ENCODE data around the gene GALNT8. TPM values are rescaled to one million over a fixed set of nuclear protein-coding genes. Genes with fewer than 3 reads are reported as not detected.

Gene GALNT8, protein sequence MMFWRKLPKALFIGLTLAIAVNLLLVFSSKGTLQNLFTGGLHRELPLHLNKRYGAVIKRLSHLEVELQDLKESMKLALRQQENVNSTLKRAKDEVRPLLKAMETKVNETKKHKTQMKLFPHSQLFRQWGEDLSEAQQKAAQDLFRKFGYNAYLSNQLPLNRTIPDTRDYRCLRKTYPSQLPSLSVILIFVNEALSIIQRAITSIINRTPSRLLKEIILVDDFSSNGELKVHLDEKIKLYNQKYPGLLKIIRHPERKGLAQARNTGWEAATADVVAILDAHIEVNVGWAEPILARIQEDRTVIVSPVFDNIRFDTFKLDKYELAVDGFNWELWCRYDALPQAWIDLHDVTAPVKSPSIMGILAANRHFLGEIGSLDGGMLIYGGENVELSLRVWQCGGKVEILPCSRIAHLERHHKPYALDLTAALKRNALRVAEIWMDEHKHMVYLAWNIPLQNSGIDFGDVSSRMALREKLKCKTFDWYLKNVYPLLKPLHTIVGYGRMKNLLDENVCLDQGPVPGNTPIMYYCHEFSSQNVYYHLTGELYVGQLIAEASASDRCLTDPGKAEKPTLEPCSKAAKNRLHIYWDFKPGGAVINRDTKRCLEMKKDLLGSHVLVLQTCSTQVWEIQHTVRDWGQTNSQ
- total RNA-seq (2014; rRNA removed), result not detected in 2 replicates
- Bru-seq, nascent RNA, result percentile 5 among the genes with signal in this experiment
- BruChase-seq, experiment 1, labeled RNA remaining after a 6-hour chase, result percentile 21 among the genes with signal in this experiment
- BruChase-seq, experiment 2, labeled RNA remaining after a 2-hour chase, result percentile 16 among the genes with signal in this experiment
- long read RNA-seq, result 0 reads

DNA sequence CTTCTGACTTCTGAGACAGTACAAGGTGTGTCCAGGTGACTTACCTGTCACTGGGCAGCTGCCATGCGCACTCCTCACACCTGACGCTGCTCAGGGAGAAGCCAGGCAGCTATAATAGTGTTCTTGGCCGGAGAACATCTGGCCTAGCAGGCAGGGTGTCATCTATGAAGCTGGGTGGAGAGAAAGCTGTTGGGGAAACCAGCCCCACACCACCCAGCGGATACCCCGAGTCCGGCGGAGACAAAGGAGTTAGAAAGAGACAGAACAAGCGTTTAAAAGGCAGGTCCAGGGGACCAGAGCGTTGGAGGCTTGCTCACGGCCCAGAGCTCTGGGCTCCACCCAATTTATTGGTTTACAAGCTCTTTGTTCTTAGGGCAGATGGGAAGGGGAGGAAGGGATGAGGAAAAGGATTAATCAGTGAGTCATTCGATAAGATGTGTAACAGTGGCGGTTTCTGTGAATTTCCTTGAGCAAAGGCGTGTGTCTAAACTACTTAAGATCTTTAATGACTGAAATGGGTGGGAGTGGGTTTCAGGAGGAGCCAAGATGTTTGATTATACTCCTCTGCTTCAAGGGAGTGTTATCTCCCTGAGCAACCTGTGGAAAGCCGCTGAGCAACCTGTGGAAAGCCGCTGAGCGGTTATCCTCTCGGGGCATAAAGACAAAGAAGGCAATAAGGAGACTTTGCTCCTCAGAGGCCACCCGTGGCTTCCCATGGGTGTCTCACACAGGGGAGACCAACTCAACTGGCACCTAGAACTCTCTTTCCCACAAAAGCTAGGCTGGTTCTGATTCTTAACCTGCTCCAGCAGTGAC lies at the start of gene GALNT8:
TSS of gene GALNT8 (plus strand) at position 580 of the 816 bp plus-strand sequence. CDS start 278 bp downstream, outside the sequence.
- Histone ChIP-seq H3K9me2 (replicated peaks; ENCODE audit: low read length) (no peaks in the 10 kb centered on the region), H3K4me2 (ENCODE audit: low read length) (no peak within 1 kb of the TSS), H3K36me3 (ENCODE audit: low read depth, low read length) (no peaks in the 10 kb centered on the region), H3K27ac (ENCODE audit: low read length) (no peak within 1 kb of the TSS), H3K27me3 (ENCODE audit: low read length) (peaks cover 18% of the 10 kb centered on the region), H4K20me1 (ENCODE audit: low read length) (no peaks in the 10 kb centered on the region), H3K79me2 (ENCODE audit: low read length) (no peaks in the 10 kb centered on the region), H3K4me1 (ENCODE audit: insufficient read depth, low read length) (no peaks in the 10 kb centered on the region), H3K4me3 (ENCODE audit: low read length) (no peak within 1 kb of the TSS), H3K9ac (ENCODE audit: low read length) (no peak within 1 kb of the TSS), H2AFZ (ENCODE audit: low read length) (no peak within 1 kb of the TSS), H3K9me3 (ENCODE audit: low read length) (no peaks in the 10 kb centered on the region), H3F3A (ENCODE audit: low read length, unreplicated experiment) (no peaks in the 10 kb centered on the region)
- CTCF ChIA-PET, result interaction anchor here (0.6 kb wide), 1 partner anchor 364 kb away, joined by 11 read pairs; no protein-coding TSS in a partner anchor
- ATAC-seq (no peak), DNase-seq (peak; percentile 9)
- POLR2A ChIA-PET (ENCODE audit: unreplicated experiment), result no interaction called here
- TF ChIP-seq, protein P1, sequence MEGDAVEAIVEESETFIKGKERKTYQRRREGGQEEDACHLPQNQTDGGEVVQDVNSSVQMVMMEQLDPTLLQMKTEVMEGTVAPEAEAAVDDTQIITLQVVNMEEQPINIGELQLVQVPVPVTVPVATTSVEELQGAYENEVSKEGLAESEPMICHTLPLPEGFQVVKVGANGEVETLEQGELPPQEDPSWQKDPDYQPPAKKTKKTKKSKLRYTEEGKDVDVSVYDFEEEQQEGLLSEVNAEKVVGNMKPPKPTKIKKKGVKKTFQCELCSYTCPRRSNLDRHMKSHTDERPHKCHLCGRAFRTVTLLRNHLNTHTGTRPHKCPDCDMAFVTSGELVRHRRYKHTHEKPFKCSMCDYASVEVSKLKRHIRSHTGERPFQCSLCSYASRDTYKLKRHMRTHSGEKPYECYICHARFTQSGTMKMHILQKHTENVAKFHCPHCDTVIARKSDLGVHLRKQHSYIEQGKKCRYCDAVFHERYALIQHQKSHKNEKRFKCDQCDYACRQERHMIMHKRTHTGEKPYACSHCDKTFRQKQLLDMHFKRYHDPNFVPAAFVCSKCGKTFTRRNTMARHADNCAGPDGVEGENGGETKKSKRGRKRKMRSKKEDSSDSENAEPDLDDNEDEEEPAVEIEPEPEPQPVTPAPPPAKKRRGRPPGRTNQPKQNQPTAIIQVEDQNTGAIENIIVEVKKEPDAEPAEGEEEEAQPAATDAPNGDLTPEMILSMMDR (conservative IDR thresholded peaks at IDR 0.05; ENCODE audit: low read depth, low read length), result no peak
- no peak for TF ChIP-seq EZH2 (IDR thresholded peaks at IDR 0.05; ENCODE audit: low read length, unreplicated experiment)
- TF ChIP-seq EZH2phosphoT487 (IDR thresholded peaks at IDR 0.05; ENCODE audit: borderline replicate concordance, low read length), result no peak
- no TSS peak for BruUV-seq (replicated peaks)
- intact Hi-C loops (cut with micrococcal nuclease), result no loop called here

DNA sequence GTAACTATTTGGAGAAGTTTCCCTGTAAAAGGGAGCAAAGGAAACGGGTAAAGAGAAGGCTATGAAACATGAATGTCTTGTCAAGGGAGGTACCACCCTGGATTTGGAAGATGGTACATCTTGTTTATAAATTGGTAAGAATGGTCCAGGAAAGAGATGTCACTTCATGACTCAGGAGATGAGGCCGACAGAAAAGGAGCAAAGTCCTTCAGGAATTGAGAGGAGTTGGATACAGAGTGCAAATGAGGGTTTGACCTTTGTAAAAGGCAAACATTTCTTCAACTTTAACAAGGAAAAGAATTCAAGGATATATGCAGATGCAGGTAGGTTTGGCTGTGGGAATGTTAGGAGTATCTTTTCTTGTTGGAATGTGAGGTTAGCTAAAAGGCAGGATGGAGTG lies 40.5 kb upstream of the GALNT8 start:
- Histone ChIP-seq H3K4me3 (ENCODE audit: low read length) (no peak overlapping the region), H3K9me3 (ENCODE audit: low read length) (no peaks in the 10 kb centered on the region), H2AFZ (ENCODE audit: low read length) (no peak overlapping the region), H3K36me3 (ENCODE audit: low read depth, low read length) (peaks cover 3% of the 10 kb centered on the region; the same call in 1 of the 2 replicates), H4K20me1 (ENCODE audit: low read length) (no peaks in the 10 kb centered on the region), H3K79me2 (ENCODE audit: low read length) (no peaks in the 10 kb centered on the region), H3K4me1 (ENCODE audit: insufficient read depth, low read length) (no peaks in the 10 kb centered on the region), H3K9ac (ENCODE audit: low read length) (no peak overlapping the region), H3F3A (ENCODE audit: low read length, unreplicated experiment) (no peaks in the 10 kb centered on the region), H3K27me3 (ENCODE audit: low read length) (no peaks in the 10 kb centered on the region), H3K9me2 (replicated peaks; ENCODE audit: low read length) (no peaks in the 10 kb centered on the region), H3K27ac (ENCODE audit: low read length) (no peak overlapping the region), H3K4me2 (ENCODE audit: low read length) (no peak overlapping the region)
- ChIA-PET CTCF (no interaction called here), POLR2A (ENCODE audit: unreplicated experiment) (no interaction called here)
- intact Hi-C loops (cut with micrococcal nuclease), result no loop called here
- no peak for ATAC-seq
- no peak for DNase-seq
- BruUV-seq (replicated peaks), result no TSS peak
- TF ChIP-seq EZH2phosphoT487 (IDR thresholded peaks at IDR 0.05; ENCODE audit: borderline replicate concordance, low read length) (no peak), EZH2 (IDR thresholded peaks at IDR 0.05; ENCODE audit: low read length, unreplicated experiment) (no peak)
- TF ChIP-seq, protein P1 (conservative IDR thresholded peaks at IDR 0.05; ENCODE audit: low read depth, low read length), result no peak

Measured in PC-3 (cell line).